Natural killer cell (primary cell): ENCODE data around the gene NFX1. TPM values are rescaled to one million over a fixed set of nuclear protein-coding genes. Genes with fewer than 3 reads are reported as not detected.

Experiments used
- ATAC-seq, 3 donors: fragments of 150-1000 bp in 2 of 3; fragments of 200-7000 bp in 1 of 3; cut with Tn5 transposase; 1 replicate in 1 of 3; 2 replicates in 2 of 3; pipeline ENCODE4 v1.10.0; 2021; ENCODE audit warnings: mild to moderate bottlenecking in 2 of 3, moderate library complexity in 2 of 3
- DNase-seq, 2 donors: peaks; one replicate each; pipeline versions ENCODE4 v3.0.0 to v3.0.0-alpha.2; 2013 to 2021; ENCODE audit warnings: mixed read lengths in 1 of 2
- H3K27ac ChIP-seq: one replicate; pipeline ENCODE4 v1.5.1; 2013; ENCODE audit warnings: mild to moderate bottlenecking, low read length
- H3K27me3 ChIP-seq: one replicate; pipeline ENCODE4 v1.6.1; 2013; ENCODE audit warnings: low read length; ENCODE audit not compliant: control insufficient read depth, insufficient read depth
- H3K36me3 ChIP-seq: one replicate; pipeline ENCODE4 v1.6.1; 2013; ENCODE audit warnings: low read length; ENCODE audit not compliant: control insufficient read depth, insufficient read depth
- H3K4me1 ChIP-seq: one replicate; pipeline ENCODE4 v1.6.1; 2013; ENCODE audit warnings: low read length; ENCODE audit not compliant: control insufficient read depth, insufficient read depth
- H3K4me3 ChIP-seq: one replicate; pipeline ENCODE4 v1.5.1; 2013; ENCODE audit warnings: low read length
- H3K9me3 ChIP-seq: one replicate; pipeline ENCODE4 v1.6.1; 2013; ENCODE audit warnings: low read length; ENCODE audit not compliant: control insufficient read depth, insufficient read depth
- H3K27ac Mint-ChIP-seq, 2 donors: one replicate each; pipeline ENCODE4 v1.8.0; 2022; ENCODE audit warnings: mild to moderate bottlenecking in 2 of 2, mixed read lengths in 2 of 2, moderate library complexity in 1 of 2
- H3K27me3 Mint-ChIP-seq, 2 donors: one replicate each; pipeline ENCODE4 v1.8.0; 2022; ENCODE audit warnings: low read depth in 2 of 2, mixed read lengths in 2 of 2
- H3K36me3 Mint-ChIP-seq: one replicate; pipeline ENCODE4 v1.8.0; 2022; ENCODE audit warnings: mixed read lengths
- H3K4me1 Mint-ChIP-seq, 2 donors: one replicate each; pipeline ENCODE4 v1.8.0; 2022; ENCODE audit warnings: mixed read lengths in 2 of 2
- H3K4me3 Mint-ChIP-seq: one replicate; pipeline ENCODE4 v1.8.0; 2022; ENCODE audit warnings: mild to moderate bottlenecking, moderate library complexity, mixed read lengths
- H3K9me3 Mint-ChIP-seq, 2 donors: one replicate each; pipeline ENCODE4 v1.8.0; 2022; ENCODE audit warnings: mixed read lengths in 2 of 2
- WGBS: methylation state at CpG from one replicate; pipeline ENCODE4 v1.1.7; 2013; ENCODE audit warnings: missing lambda C conversion rate; ENCODE audit not compliant: insufficient coverage; 5-methylcytosine and 5-hydroxymethylcytosine counted together
- intact Hi-C: fragments of 100-400 bp; cut with micrococcal nuclease; formaldehyde crosslinking; loops from one replicate; pipeline ENCODE4 v1.14.2; 2022
- total RNA-seq, 4 donors: library from RNA; stranded (reverse); fragments of 120-200 nt in 1 of 4; gene quantifications; one replicate each; pipeline versions ENCODE4 v1.2.3 to v1.2.4, GENCODE V29; 2013 to 2022
- TF ChIP-seq, protein P1 (sequence below): fragments of 200-600 bp; IDR thresholded peaks from one replicate; pipeline ENCODE4 v1.8.0; 2022; ENCODE audit warnings: antibody characterized with exemption

The NFX1 gene
- total RNA-seq, 3 donors from 2014 or later (not counting 1 experiment from before 2014, with no cell fraction given) = 33.0 to 38.8 (median 38.5) TPM

DNA sequence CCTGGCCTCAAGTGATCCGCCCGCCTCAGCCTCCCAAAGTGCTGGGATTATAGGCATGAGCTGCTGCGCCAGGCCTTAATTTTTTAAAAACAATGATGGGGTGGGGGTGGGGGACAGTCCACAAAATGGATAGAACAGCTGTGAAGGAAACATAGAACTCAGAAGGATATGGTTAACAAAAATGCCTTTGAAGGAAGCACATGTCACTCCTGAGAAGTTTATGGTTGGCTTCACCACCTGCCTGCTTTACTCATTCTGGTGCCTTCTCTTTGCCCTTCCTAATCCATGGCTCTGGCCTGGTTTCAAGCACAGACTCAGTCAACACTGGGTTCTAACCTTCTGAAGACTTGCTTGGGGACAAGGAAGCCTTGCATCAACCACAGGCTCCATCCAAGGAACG, 36.1 kb upstream of the NFX1 start:
- Histone ChIP-seq H3K27ac (no peak overlapping the region), H3K27me3 (no peaks in the 10 kb centered on the region), H3K9me3 (no peaks in the 10 kb centered on the region), H3K4me1 (peaks cover 1% of the 10 kb centered on the region), H3K4me3 (no peak overlapping the region), H3K36me3 (peaks cover 72% of the 10 kb centered on the region)
- WGBS = 93% methylated on average over 4 of the region's 4 CpGs
- Mint-ChIP-seq H3K9me3 (no peaks in the 10 kb centered on the region), H3K27me3 (no peaks in the 10 kb centered on the region), H3K27ac (no peak overlapping the region), H3K4me1 (peaks cover 6% of the 10 kb centered on the region in 2 donors), H3K36me3 (peaks cover 16% of the 10 kb centered on the region), H3K4me3 (no peak overlapping the region)
- intact Hi-C loops = no loop called here
- TF ChIP-seq, protein P1, sequence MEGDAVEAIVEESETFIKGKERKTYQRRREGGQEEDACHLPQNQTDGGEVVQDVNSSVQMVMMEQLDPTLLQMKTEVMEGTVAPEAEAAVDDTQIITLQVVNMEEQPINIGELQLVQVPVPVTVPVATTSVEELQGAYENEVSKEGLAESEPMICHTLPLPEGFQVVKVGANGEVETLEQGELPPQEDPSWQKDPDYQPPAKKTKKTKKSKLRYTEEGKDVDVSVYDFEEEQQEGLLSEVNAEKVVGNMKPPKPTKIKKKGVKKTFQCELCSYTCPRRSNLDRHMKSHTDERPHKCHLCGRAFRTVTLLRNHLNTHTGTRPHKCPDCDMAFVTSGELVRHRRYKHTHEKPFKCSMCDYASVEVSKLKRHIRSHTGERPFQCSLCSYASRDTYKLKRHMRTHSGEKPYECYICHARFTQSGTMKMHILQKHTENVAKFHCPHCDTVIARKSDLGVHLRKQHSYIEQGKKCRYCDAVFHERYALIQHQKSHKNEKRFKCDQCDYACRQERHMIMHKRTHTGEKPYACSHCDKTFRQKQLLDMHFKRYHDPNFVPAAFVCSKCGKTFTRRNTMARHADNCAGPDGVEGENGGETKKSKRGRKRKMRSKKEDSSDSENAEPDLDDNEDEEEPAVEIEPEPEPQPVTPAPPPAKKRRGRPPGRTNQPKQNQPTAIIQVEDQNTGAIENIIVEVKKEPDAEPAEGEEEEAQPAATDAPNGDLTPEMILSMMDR = no peak
- ATAC-seq = no peak
- DNase-seq = no peak

DNA sequence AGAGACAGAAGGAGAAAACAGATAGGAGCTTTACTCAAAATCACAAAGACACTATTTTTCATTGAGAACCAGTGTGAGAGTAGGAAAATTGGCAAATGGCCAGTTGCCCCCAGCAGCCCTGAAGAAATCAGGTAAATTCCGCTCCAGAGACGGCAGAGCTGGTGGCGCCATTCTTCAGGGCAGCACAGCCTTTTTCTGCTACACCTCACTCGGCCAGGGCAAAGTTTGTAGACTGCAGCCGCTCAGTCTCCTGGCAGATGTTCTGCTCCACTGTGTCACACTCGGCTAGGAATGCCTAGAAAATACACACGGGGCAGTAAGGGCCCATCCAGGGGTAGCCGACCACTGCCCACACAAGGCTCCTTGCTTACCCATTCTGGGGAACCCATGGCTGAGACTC, 35.3 kb upstream of the NFX1 start:
- H3K4me3 ChIP-seq = no peak overlapping the region
- H3K4me1 ChIP-seq = no peaks in the 10 kb centered on the region
- no peaks in the 10 kb centered on the region for H3K27me3 ChIP-seq
- no peaks in the 10 kb centered on the region for H3K9me3 ChIP-seq
- 97% methylated on average over 8 of the region's 8 CpGs for WGBS
- no peak for DNase-seq
- H3K36me3 ChIP-seq = peaks cover 76% of the 10 kb centered on the region
- no peak overlapping the region for H3K4me3 Mint-ChIP-seq
- H3K4me1 Mint-ChIP-seq = peaks cover 6% of the 10 kb centered on the region in 2 donors
- H3K27me3 Mint-ChIP-seq = no peaks in the 10 kb centered on the region
- TF ChIP-seq, protein P1 = no peak
- ATAC-seq = no peak
- no peaks in the 10 kb centered on the region for H3K9me3 Mint-ChIP-seq
- no peak overlapping the region for H3K27ac ChIP-seq
- intact Hi-C loops = no loop called here
- H3K27ac Mint-ChIP-seq = no peak overlapping the region
- peaks cover 21% of the 10 kb centered on the region for H3K36me3 Mint-ChIP-seq

DNA sequence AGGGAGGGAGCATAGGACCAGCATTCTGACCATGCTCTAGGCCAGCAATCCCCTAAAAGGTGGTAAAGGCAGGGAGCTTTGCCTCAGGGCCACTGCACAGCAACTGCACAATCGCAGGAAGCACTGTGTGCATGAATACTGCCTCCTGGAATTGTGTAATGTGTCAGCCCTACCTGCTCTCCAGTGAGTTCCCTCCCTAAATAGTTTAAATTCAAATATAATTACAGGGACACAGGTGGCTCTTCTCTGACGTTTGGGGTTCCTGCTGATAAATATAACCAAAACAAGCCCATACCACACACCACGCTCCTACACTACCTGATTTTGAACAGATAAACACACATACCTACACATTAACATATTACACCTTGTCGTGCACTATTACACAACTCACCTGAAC, 34.8 kb upstream of the NFX1 start:
- Mint-ChIP-seq H3K4me3 (no peak overlapping the region), H3K36me3 (peaks cover 21% of the 10 kb centered on the region), H3K9me3 (no peaks in the 10 kb centered on the region), H3K27ac (no peak overlapping the region), H3K27me3 (no peaks in the 10 kb centered on the region), H3K4me1 (peaks cover 6% of the 10 kb centered on the region in 2 donors)
- ATAC-seq = no peak
- Histone ChIP-seq H3K36me3 (peaks cover 80% of the 10 kb centered on the region), H3K27me3 (no peaks in the 10 kb centered on the region), H3K27ac (no peak overlapping the region), H3K4me3 (no peak overlapping the region), H3K9me3 (no peaks in the 10 kb centered on the region), H3K4me1 (no peaks in the 10 kb centered on the region)
- TF ChIP-seq, protein P1 = no peak
- intact Hi-C loops = no loop called here
- 89% methylated on average over 4 of the region's 4 CpGs for WGBS
- DNase-seq = no peak

DNA sequence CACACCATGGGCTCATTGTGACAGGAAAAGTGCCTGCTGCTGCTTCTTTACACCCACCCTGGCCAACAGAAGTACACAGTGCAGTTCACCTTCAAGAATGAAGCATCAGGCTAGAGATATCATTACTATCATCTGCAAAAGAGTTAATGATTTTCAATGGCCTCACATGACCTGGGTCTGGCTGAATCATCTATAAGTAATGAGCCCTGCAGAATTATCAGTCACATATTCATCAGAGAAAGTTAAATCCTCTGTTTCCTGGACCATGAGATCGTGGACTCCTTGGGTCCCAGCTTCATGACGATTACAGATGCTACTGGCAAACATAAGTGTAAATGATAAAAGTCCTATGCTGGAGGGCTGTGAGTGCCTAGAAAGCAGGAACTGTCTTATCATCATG, 34.1 kb upstream of the NFX1 start:
- no peak for ATAC-seq
- Histone ChIP-seq H3K9me3 (no peaks in the 10 kb centered on the region), H3K4me3 (no peak overlapping the region), H3K27ac (no peak overlapping the region), H3K4me1 (no peaks in the 10 kb centered on the region), H3K27me3 (no peaks in the 10 kb centered on the region), H3K36me3 (peaks cover 84% of the 10 kb centered on the region)
- Mint-ChIP-seq H3K27me3 (no peaks in the 10 kb centered on the region), H3K27ac (no peak overlapping the region), H3K36me3 (peaks cover 21% of the 10 kb centered on the region), H3K4me3 (no peak overlapping the region), H3K4me1 (peaks cover 6% of the 10 kb centered on the region in 2 donors), H3K9me3 (no peaks in the 10 kb centered on the region)
- DNase-seq = no peak
- intact Hi-C loops = no loop called here
- TF ChIP-seq, protein P1 = no peak
- 100% methylated on average over 2 of the region's 2 CpGs for WGBS
